B cell (primary cell): ENCODE data around the gene PDLIM5. TPM values are rescaled to one million over a fixed set of nuclear protein-coding genes. Genes with fewer than 3 reads are reported as not detected.

Source experiments
- ATAC-seq: fragments of 200-7000 bp; cut with Tn5 transposase; one replicate; pipeline ENCODE4 v1.10.0; 2021; ENCODE audit warnings: low read depth, mild to moderate bottlenecking, moderate number of reproducible peaks, moderate library complexity
- CTCF ChIA-PET: fragments of 350-600 bp; sonication (Branson Sonifier 250); formaldehyde crosslinking; loops from one replicate; lab custom pipeline; 2021; ENCODE audit warnings: antibody characterized with exemption, inconsistent platforms; lab: Charles Lee
- POLR2A ChIA-PET: fragments of 350-600 bp; sonication (Branson Sonifier 250); formaldehyde crosslinking; loops from one replicate; lab custom pipeline; 2021; ENCODE audit warnings: antibody characterized with exemption; lab: Charles Lee
- DNase-seq: peaks from one replicate; pipeline ENCODE4 v3.0.0; 2013
- H2AFZ ChIP-seq: 2 replicates; pipeline ENCODE4 v1.6.1; 2012; ENCODE audit warnings: mild to moderate bottlenecking, low read depth, low read length; ENCODE audit not compliant: insufficient read depth, poor library complexity, severe bottlenecking
- H3K27ac ChIP-seq, 2 donors: 1 replicate in 1 of 2; 2 replicates in 1 of 2; pipeline ENCODE4 v1.5.1; 2012 to 2013; ENCODE audit warnings: low read length in 2 of 2, mild to moderate bottlenecking in 2 of 2, moderate library complexity in 1 of 2
- H3K27me3 ChIP-seq, 4 experiments: fragments of 200-600 bp in 1 of 4; sonication (generic) in 1 of 4; replicated peaks in 1 of 4; 1 replicate in 2 of 4; 2 replicates in 2 of 4; pipeline versions ENCODE4 v1.6.1 to v1.7.0; 2013 to 2016; ENCODE audit warnings: low read length in 3 of 4, mild to moderate bottlenecking in 2 of 4, mixed read lengths in 1 of 4, moderate library complexity in 1 of 4; ENCODE audit not compliant: insufficient read depth in 4 of 4, control insufficient read depth in 3 of 4; ENCODE audit errors: control extremely low read depth in 1 of 4
- H3K36me3 ChIP-seq, 2 experiments: replicated peaks in 1 of 2; 1 replicate in 1 of 2; 2 replicates in 1 of 2; pipeline versions ENCODE4 v1.6.1 to v1.7.1; 2013; ENCODE audit warnings: low read length in 1 of 2; ENCODE audit not compliant: insufficient read depth in 2 of 2, control insufficient read depth in 1 of 2; ENCODE audit errors: control extremely low read depth in 1 of 2, extremely low read depth in 1 of 2
- H3K4me1 ChIP-seq, 2 donors: fragments of 200-600 bp in 1 of 2; sonication (generic) in 1 of 2; 1 replicate in 1 of 2; 2 replicates in 1 of 2; pipeline versions ENCODE4 v1.5.1 to v1.6.1; 2013 to 2017; ENCODE audit warnings: low read length in 2 of 2; ENCODE audit not compliant: control insufficient read depth in 2 of 2, insufficient read depth in 2 of 2
- H3K4me2 ChIP-seq: replicated peaks from 2 replicates; pipeline ENCODE3; 2012; ENCODE audit warnings: mild to moderate bottlenecking, low read depth, low read length; ENCODE audit not compliant: poor library complexity, severe bottlenecking
- H3K4me3 ChIP-seq, 5 experiments: fragments of 200-600 bp in 1 of 5; sonication (generic) in 1 of 5; 1 replicate in 3 of 5; 2 replicates in 2 of 5; pipeline versions ENCODE4 v1.5.1 to v1.7.0; 2011 to 2016; ENCODE audit warnings: low read length in 4 of 5, mild to moderate bottlenecking in 4 of 5, low read depth in 2 of 5, control low read depth in 1 of 5, moderate library complexity in 1 of 5; ENCODE audit not compliant: insufficient read depth in 1 of 5; ENCODE audit errors: control extremely low read depth in 1 of 5, extremely low read depth in 1 of 5
- H3K79me2 ChIP-seq: fragments of 200-600 bp; sonication (generic); one replicate; pipeline ENCODE4 v1.6.0; 2016; ENCODE audit warnings: low read length; ENCODE audit not compliant: control insufficient read depth, insufficient read depth
- H3K9ac ChIP-seq: fragments of 200-600 bp; sonication (generic); 2 replicates; pipeline ENCODE4 v1.6.1; 2017; ENCODE audit warnings: mild to moderate bottlenecking, low read length, moderate library complexity
- H3K9me3 ChIP-seq, 3 donors: one replicate each; pipeline versions ENCODE4 v1.6.1 to v1.7.1; 2013; ENCODE audit warnings: low read length in 2 of 3; ENCODE audit not compliant: control insufficient read depth in 2 of 3, insufficient read depth in 1 of 3; ENCODE audit errors: control extremely low read depth in 1 of 3
- H4K20me1 ChIP-seq: 2 replicates; pipeline ENCODE4 v1.6.0; 2012; ENCODE audit warnings: mild to moderate bottlenecking, low read length; ENCODE audit not compliant: insufficient read depth, control insufficient read depth, poor library complexity, severe bottlenecking
- H3K27ac Mint-ChIP-seq: one replicate; pipeline ENCODE4 v1.8.0; 2021; ENCODE audit warnings: mixed read lengths
- H3K27me3 Mint-ChIP-seq: one replicate; pipeline ENCODE4 v1.8.0; 2021; ENCODE audit warnings: mixed read lengths
- H3K4me1 Mint-ChIP-seq: one replicate; pipeline ENCODE4 v1.8.0; 2021; ENCODE audit warnings: mixed read lengths
- H3K4me3 Mint-ChIP-seq: one replicate; pipeline ENCODE4 v1.8.0; 2021; ENCODE audit warnings: mixed read lengths
- H3K9me3 Mint-ChIP-seq: one replicate; pipeline ENCODE4 v1.8.0; 2022; ENCODE audit warnings: mixed read lengths; ENCODE audit not compliant: insufficient read depth
- CTCF ChIP-seq: fragments of 200-600 bp; IDR thresholded peaks from one replicate; pipeline ENCODE4 v1.8.0; 2022; ENCODE audit warnings: antibody characterized with exemption, mild to moderate bottlenecking
- EZH2 ChIP-seq: IDR thresholded peaks from 2 replicates; pipeline ENCODE4 v1.6.1; 2012; ENCODE audit warnings: borderline replicate concordance, low read depth, mild to moderate bottlenecking, moderate library complexity, low read length; ENCODE audit not compliant: insufficient read depth, poor library complexity, severe bottlenecking
- WGBS: methylation state at CpG from one replicate; pipeline ENCODE4 v1.1.5; 2013; ENCODE audit warnings: missing lambda C conversion rate; ENCODE audit not compliant: insufficient coverage; 5-methylcytosine and 5-hydroxymethylcytosine counted together
- intact Hi-C: fragments of 100-400 bp; cut with micrococcal nuclease; formaldehyde crosslinking; loops from one replicate; pipeline ENCODE4 v1.10.0; 2022
- polyA plus RNA-seq: library from polyadenylated mRNA; depleted of rRNA; stranded (reverse); fragments of >200 nt; gene quantifications from 2 replicates; pipeline ENCODE4 v1.2.3, GENCODE V29; 2012
- total RNA-seq, 2 donors: library from RNA; stranded (reverse); fragments of 120-200 nt in 1 of 2; gene quantifications; 1 replicate in 1 of 2; 2 replicates in 1 of 2; pipeline versions ENCODE4 v1.2.3 to v1.2.4, GENCODE V29; 2013 to 2022

Gene PDLIM5
- total and polyA plus RNA-seq, 2 donors (not counting 1 experiment from before 2014, with no cell fraction given), result 24.0 to 30.2 TPM

- Mint-ChIP-seq H3K27ac (no peak overlapping the region), H3K4me3 (no peak overlapping the region), H3K4me1 (no peaks in the 10 kb centered on the region), H3K27me3 (no peaks in the 10 kb centered on the region), H3K9me3 (no peaks in the 10 kb centered on the region)
- CTCF ChIA-PET, result no interaction called here
- TF ChIP-seq EZH2 (no peak), CTCF (no peak)
- Histone ChIP-seq H3K4me2 (no peak overlapping the region), H3K9ac (no peak overlapping the region), H3K27ac (no peak overlapping the region), H2AFZ (no peak overlapping the region), H3K27me3 (no peaks in the 10 kb centered on the region), H4K20me1 (no peaks in the 10 kb centered on the region), H3K79me2 (no peaks in the 10 kb centered on the region), H3K9me3 (no peaks in the 10 kb centered on the region), H3K4me1 (no peaks in the 10 kb centered on the region), H3K4me3 (no peak overlapping the region), H3K36me3 (no peaks in the 10 kb centered on the region)
- DNase-seq, result no peak
- no CpG with 5 or more reads among the region's 1 CpG for WGBS
- POLR2A ChIA-PET, result no interaction called here
- ATAC-seq, result no peak
- intact Hi-C loops, result no loop called here
Observed at GRCh38 chr4:94548571-94548970, 96.8 kb downstream of the PDLIM5 start.

GRCh38 chr4:94550352-94550751 lies 98.6 kb downstream of the PDLIM5 start:
- POLR2A ChIA-PET, result no interaction called here
- Histone ChIP-seq H3K79me2 (no peaks in the 10 kb centered on the region), H4K20me1 (no peaks in the 10 kb centered on the region), H3K9me3 (no peaks in the 10 kb centered on the region), H3K27me3 (no peaks in the 10 kb centered on the region), H3K4me1 (no peaks in the 10 kb centered on the region), H3K9ac (no peak overlapping the region), H3K27ac (no peak overlapping the region), H2AFZ (no peak overlapping the region), H3K4me2 (no peak overlapping the region), H3K36me3 (no peaks in the 10 kb centered on the region), H3K4me3 (no peak overlapping the region)
- Mint-ChIP-seq H3K9me3 (no peaks in the 10 kb centered on the region), H3K4me1 (no peaks in the 10 kb centered on the region), H3K27me3 (no peaks in the 10 kb centered on the region), H3K27ac (no peak overlapping the region), H3K4me3 (no peak overlapping the region)
- intact Hi-C loops, result no loop called here
- DNase-seq (no peak), ATAC-seq (no peak)
- WGBS, result no CpG with 5 or more reads among the region's 1 CpG
- CTCF ChIA-PET, result interaction anchor here (1.0 kb wide), 1 partner anchor 143 kb away, joined by 3 read pairs; no protein-coding TSS in a partner anchor
- TF ChIP-seq EZH2 (no peak), CTCF (no peak)
